ENCODE data around the gene KDM3A.

KDM3A gene

GRCh38 chr2:86440631-86441391 is at the start of gene KDM3A:
Gene KDM3A (plus strand): TSS chr2:86441371. CDS start chr2:86442048, 677 bp downstream.
- DNase-seq, result peak; percentile 82

DNA sequence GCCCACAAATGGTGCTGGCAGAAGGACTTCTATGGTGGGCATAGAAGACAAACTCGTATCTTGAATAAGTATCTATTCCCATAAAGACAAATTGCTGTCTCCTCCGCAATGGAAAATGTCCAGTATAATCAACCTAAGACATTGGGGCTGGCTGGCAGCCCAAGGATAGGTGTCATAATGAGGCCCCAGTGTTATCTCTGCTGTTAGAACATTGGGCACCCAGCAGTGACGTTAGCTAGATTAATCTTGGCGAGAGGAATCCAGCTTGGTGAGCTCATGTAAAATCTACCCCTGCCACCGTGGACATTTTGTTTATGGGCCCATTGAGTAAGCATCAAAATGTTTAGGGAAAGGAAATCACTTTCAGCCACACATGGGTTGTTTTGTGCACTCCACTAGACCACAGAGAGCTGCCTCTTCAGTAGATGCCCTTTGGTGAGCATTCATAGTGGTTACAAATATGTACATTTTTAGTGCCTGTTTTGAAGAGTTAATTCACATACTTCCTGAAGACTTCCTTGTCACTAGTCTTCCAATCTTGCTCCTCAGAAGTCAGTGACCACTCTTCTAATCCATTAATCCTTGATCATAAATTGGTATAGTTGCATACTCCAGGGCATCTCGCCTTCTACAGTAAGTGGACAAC is 48.2 kb upstream of the KDM3A start:
- DNase-seq, result no peak

- DNase-seq, result no peak
Observed at GRCh38 chr2:86393521-86394491, 47.4 kb upstream of the KDM3A start.

- DNase-seq, result no peak
Observed at GRCh38 chr2:86396291-86396785, 44.8 kb upstream of the KDM3A start.

GRCh38 chr2:86397986-86398385 is 43.2 kb upstream of the KDM3A start:
- no peak for DNase-seq

- DNase-seq, result no peak
Observed at GRCh38 chr2:86398500-86399474, 42.4 kb upstream of the KDM3A start.

GRCh38 chr2:86400321-86400720 is 40.9 kb upstream of the KDM3A start:
- no peak for DNase-seq

DNA sequence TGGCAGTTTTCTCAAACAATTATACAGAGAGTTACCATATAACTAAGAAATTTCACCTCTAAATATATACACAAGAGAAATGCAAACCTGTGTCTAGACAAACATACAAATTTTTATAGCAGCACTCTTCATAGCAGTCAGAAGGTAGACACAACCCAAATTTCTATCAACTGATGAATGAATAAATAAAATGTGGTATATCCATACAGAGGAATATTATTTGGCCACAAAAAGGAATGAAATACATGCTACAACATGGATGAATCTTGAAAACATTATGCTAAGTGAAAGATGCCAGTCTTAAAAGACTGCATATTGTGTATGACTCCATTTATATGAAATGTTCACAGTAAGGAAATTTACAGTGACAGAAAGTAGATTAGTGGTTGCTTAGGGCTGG is 30.6 kb upstream of the KDM3A start:
- no peak for DNase-seq

DNA sequence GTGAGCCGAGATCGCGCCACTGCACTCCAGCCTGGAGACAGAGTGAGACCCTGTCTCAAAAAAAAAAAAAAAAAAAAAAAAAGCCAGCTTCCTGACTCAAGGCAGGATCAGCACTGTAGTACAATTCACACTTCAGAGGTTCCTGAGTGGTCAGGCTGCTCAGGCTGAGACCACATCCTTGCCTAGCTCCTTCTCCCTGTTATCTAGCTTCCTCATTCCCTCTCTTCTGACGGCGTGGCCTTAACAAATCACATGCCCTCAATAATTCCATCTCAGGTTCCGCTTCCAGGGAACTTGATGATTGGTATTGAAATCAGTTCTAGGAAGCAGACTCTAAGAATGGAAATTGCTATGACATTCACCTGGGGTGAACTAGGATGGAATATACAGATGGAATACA is 29.8 kb upstream of the KDM3A start:
- DNase-seq, result no peak

DNA sequence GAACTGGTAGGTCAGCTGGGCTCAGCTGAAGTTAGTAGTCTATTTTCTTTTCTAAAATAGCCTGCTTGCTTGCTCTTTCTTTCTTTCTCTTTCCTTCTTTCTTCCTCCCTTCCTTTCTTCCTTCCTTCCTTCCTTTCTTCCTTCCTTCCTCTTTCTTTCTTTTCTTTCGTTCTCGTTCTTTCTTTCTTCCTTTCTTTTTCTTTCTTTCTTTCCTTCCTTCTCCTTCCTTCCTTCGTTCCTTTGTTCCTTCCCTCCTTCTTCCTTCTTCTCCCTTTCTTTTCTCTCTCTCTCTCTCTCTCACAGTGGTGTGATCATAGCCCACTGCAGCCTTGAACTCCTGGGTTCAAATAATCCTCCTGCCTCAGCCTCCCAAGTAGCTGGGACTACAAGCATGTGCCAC is 29.2 kb upstream of the KDM3A start:
- no peak for DNase-seq

GRCh38 chr2:86413296-86414094 is 27.7 kb upstream of the KDM3A start:
- no peak for DNase-seq

DNA sequence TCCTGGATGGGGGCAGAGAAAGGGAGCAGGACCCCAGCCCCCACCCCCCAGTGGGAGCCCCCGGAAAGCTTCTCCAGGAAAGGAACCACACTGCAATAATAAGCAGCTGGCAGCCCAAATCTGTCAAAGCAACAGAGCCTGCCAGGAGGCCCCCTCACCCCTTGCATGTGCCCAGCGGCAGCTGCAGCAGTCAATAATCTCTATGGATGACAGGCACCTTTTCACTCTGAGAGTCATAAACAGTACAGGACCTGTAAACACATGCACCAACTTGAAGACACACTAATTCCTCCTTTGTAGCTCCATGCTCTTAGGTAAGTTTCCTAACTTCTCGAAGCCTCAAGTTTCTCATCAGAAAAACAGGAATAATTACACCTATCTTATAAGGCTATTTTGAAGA is 26.2 kb upstream of the KDM3A start:
- DNase-seq, result no peak

GRCh38 chr2:86416146-86416545 is 25.0 kb upstream of the KDM3A start:
- no peak for DNase-seq

GRCh38 chr2:86417961-86418360 is 23.2 kb upstream of the KDM3A start:
- no peak for DNase-seq

GRCh38 chr2:86420913-86421312 is 20.3 kb upstream of the KDM3A start:
- no peak for DNase-seq

- DNase-seq, result no peak
Observed at GRCh38 chr2:86426271-86426670, 14.9 kb upstream of the KDM3A start.

GRCh38 chr2:86429335-86429734 is 11.8 kb upstream of the KDM3A start:
- no peak for DNase-seq

- no peak for DNase-seq
Observed at GRCh38 chr2:86430368-86430767, 10.8 kb upstream of the KDM3A start.

- DNase-seq, result no peak
Observed at GRCh38 chr2:86433137-86433536, 8.0 kb upstream of the KDM3A start.

GRCh38 chr2:86434290-86434689 is 6.9 kb upstream of the KDM3A start:
- no peak for DNase-seq

DNA sequence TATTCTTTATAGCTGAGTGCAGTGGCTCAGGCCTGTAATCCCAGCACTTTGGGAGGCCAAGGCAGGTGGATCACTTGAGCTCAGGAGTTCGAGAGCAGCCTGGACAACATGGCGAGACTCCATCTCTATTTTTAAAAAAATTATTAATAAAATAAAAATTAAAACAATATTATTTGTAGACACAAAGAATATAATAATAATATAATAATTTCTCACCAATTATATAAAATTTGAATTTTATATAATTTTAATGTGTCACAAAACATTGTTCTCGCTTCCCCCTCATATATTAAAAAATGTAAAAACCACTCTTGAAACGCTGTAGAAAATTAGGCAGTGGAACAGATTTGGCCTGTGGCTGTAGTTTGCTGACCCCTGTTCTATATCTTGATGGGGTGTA is 5.6 kb upstream of the KDM3A start:
- DNase-seq, result no peak

Data from NCI-H1048 (cell line).